Keratinocyte (primary cell): ENCODE measurements around the gene CCDC83. TPM values are rescaled to one million over a fixed set of nuclear protein-coding genes. Genes with fewer than 3 reads are reported as not detected.

Source experiments
- DNase-seq: peaks from one replicate; pipeline ENCODE4 v3.0.0-alpha.2; 2011; ENCODE audit warnings: low read depth, missing footprints, low spot score
- FAIRE-seq: peaks from 2 replicates; lab custom pipeline; 2011; peaks lifted over from hg19 to GRCh38; lab: Jason Lieb, UNC
- H2AFZ ChIP-seq: 2 replicates; pipeline ENCODE4 v1.6.0; 2012; ENCODE audit warnings: low read length, control low read depth, inconsistent platforms; ENCODE audit not compliant: control insufficient read depth
- H3K27ac ChIP-seq: 2 replicates; pipeline ENCODE4 v1.5.1; 2011; ENCODE audit warnings: low read length; ENCODE audit not compliant: control insufficient read depth, insufficient read depth
- H3K27me3 ChIP-seq: 3 replicates; pipeline ENCODE4 v1.6.0; 2011; ENCODE audit warnings: low read length; ENCODE audit not compliant: control insufficient read depth, insufficient read depth; ENCODE audit errors: extremely low read depth
- H3K36me3 ChIP-seq, 2 experiments: 2 replicates in 1 of 2; 3 replicates in 1 of 2; pipeline ENCODE4 v1.5.1; 2011; ENCODE audit warnings: low read length in 2 of 2, mild to moderate bottlenecking in 1 of 2; ENCODE audit not compliant: control insufficient read depth in 2 of 2, insufficient read depth in 2 of 2; ENCODE audit errors: extremely low read depth in 1 of 2
- H3K4me1 ChIP-seq: 3 replicates; pipeline ENCODE4 v1.5.1; 2011; ENCODE audit warnings: low read length; ENCODE audit not compliant: control insufficient read depth, insufficient read depth; ENCODE audit errors: extremely low read depth
- H3K4me2 ChIP-seq: 3 replicates; pipeline ENCODE4 v1.6.0; 2011; ENCODE audit warnings: low read depth, low read length; ENCODE audit not compliant: control insufficient read depth, insufficient read depth; ENCODE audit errors: extremely low read depth
- H3K4me3 ChIP-seq, 3 experiments: fragments of 200-600 bp in 1 of 3; sonication (generic) in 1 of 3; 2 replicates in 2 of 3; 3 replicates in 1 of 3; pipeline ENCODE4 v1.5.1; 2011 to 2016; ENCODE audit warnings: low read length in 3 of 3, mild to moderate bottlenecking in 3 of 3, control low read depth in 2 of 3, inconsistent platforms in 1 of 3, low read depth in 1 of 3, mixed read lengths in 1 of 3, mixed run types in 1 of 3, moderate library complexity in 1 of 3; ENCODE audit not compliant: control insufficient read depth in 2 of 3, insufficient read depth in 2 of 3; ENCODE audit errors: extremely low read depth in 1 of 3
- H3K79me2 ChIP-seq: 2 replicates; pipeline ENCODE4 v1.6.0; 2012; ENCODE audit warnings: low read length; ENCODE audit not compliant: control insufficient read depth, insufficient read depth
- H3K9ac ChIP-seq: 3 replicates; pipeline ENCODE4 v1.6.0; 2011; ENCODE audit warnings: low read length; ENCODE audit not compliant: control insufficient read depth, insufficient read depth; ENCODE audit errors: extremely low read depth
- H3K9me1 ChIP-seq: 3 replicates; pipeline ENCODE4 v1.6.0; 2011; ENCODE audit warnings: low read length; ENCODE audit not compliant: control insufficient read depth, insufficient read depth; ENCODE audit errors: extremely low read depth
- H3K9me3 ChIP-seq: 2 replicates; pipeline ENCODE4 v1.5.1; 2012; ENCODE audit warnings: low read depth, low read length; ENCODE audit not compliant: control insufficient read depth
- H4K20me1 ChIP-seq: 3 replicates; pipeline ENCODE4 v1.6.0; 2011; ENCODE audit warnings: low read length; ENCODE audit not compliant: control insufficient read depth, insufficient read depth; ENCODE audit errors: extremely low read depth
- CTCF ChIP-seq, 3 experiments: IDR thresholded peaks in 1 of 3; conservative IDR thresholded peaks in 1 of 3; optimal IDR thresholded peaks in 1 of 3; 2 replicates in 2 of 3; 3 replicates in 1 of 3; pipeline versions ENCODE3 to v1.5.1; 2011; ENCODE audit warnings: low read length in 3 of 3, mild to moderate bottlenecking in 3 of 3, moderate library complexity in 2 of 3, control low read depth in 1 of 3, inconsistent platforms in 1 of 3; ENCODE audit not compliant: insufficient read depth in 2 of 3; ENCODE audit errors: extremely low read depth in 1 of 3
- EZH2 ChIP-seq: IDR thresholded peaks from one replicate; pipeline ENCODE4 v1.6.1; 2012; ENCODE audit warnings: inconsistent platforms, mild to moderate bottlenecking, low read length, moderate library complexity
- dilution Hi-C: fragments of 300-500 bp; cut with MboI; formaldehyde crosslinking; loops from one replicate; pipeline ENCODE4 v1.7.0; 2020; ENCODE audit warnings: low sequenced_read_pairs; ENCODE audit not compliant: extremely low pct_ligation_motif_present
- polyA plus RNA-seq, 5 experiments: library from polyadenylated mRNA; depleted of rRNA in 3 of 5; stranded (reverse) in 3 of 5; stranded (forward) in 1 of 5; unstranded in 1 of 5; fragments of >200 nt; gene quantifications; 1 replicate in 1 of 5; 2 replicates in 3 of 5; 3 replicates in 1 of 5; pipeline versions ENCODE4 v1.2.1 to v1.2.3, GENCODE V29; 2011 to 2012; ENCODE audit warnings: missing spikeins in 2 of 5, low read depth in 1 of 5, low replicate concordance in 1 of 5

CCDC83 gene
- polyA plus RNA-seq, 1 donor (not counting 4 experiments of a cell fraction or from before 2014, with no cell fraction given): not detected

DNA sequence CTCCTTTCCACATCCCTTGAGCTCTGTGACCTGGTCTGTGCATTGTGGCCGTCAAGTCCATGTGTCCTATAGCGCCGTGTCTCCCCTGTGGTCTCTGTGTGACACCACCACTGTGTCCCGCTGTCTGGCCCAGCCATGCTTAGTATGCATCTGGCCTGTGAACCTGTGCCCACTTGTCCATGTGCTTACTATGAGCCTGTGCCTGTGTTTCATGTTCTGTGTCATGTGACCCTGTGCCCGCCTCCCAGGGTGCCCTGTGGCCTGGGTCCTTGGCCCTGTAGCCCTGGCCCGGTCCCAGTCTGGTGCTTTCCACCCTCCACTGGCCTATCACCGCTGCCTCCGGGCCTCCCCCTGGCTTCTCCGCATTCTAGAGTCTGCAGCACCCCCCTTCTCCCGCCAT is 80.6 kb downstream of the CCDC83 start:
- Histone ChIP-seq H2AFZ (no peak overlapping the region), H3K9me3 (no peaks in the 10 kb centered on the region), H3K4me2 (no peak overlapping the region), H3K4me3 (no peak overlapping the region), H3K36me3 (no peaks in the 10 kb centered on the region), H3K27me3 (no peaks in the 10 kb centered on the region), H3K27ac (no peak overlapping the region), H3K9ac (no peak overlapping the region), H3K79me2 (no peaks in the 10 kb centered on the region), H3K9me1 (no peaks in the 10 kb centered on the region), H3K4me1 (no peaks in the 10 kb centered on the region), H4K20me1 (no peaks in the 10 kb centered on the region)
- dilution Hi-C loops: no loop called here
- FAIRE-seq (no peak), DNase-seq (no peak)
- TF ChIP-seq EZH2 (no peak), CTCF (optimal IDR thresholded peaks at IDR 0.05 in 1 of 3, IDR thresholded peaks at IDR 0.05 in 1 of 3, conservative IDR thresholded peaks at IDR 0.05 in 1 of 3; ENCODE audit: extremely low read depth in 1 of 3, insufficient read depth in 2 of 3, low read length in 3 of 3) (no peak)

- Histone ChIP-seq H3K9me3 (no peaks in the 10 kb centered on the region), H4K20me1 (no peaks in the 10 kb centered on the region), H3K9me1 (no peaks in the 10 kb centered on the region), H3K27ac (no peak overlapping the region), H3K4me3 (no peak overlapping the region), H3K4me2 (no peak overlapping the region), H3K27me3 (no peaks in the 10 kb centered on the region), H2AFZ (no peak overlapping the region), H3K79me2 (no peaks in the 10 kb centered on the region), H3K36me3 (no peaks in the 10 kb centered on the region), H3K9ac (no peak overlapping the region), H3K4me1 (no peaks in the 10 kb centered on the region)
- FAIRE-seq (no peak), DNase-seq (no peak)
- TF ChIP-seq EZH2 (no peak), CTCF (optimal IDR thresholded peaks at IDR 0.05 in 1 of 3, IDR thresholded peaks at IDR 0.05 in 1 of 3, conservative IDR thresholded peaks at IDR 0.05 in 1 of 3; ENCODE audit: extremely low read depth in 1 of 3, insufficient read depth in 2 of 3, low read length in 3 of 3) (no peak)
- dilution Hi-C loops: no loop called here
Measured at GRCh38 chr11:85937835-85938234, 82.7 kb downstream of the CCDC83 start.
